GM12891 (cell line): ENCODE data around the gene PNRC1.

ENCODE experiments used
- DNase-seq: peaks from one replicate; pipeline ENCODE4 v3.0.0; 2011; ENCODE audit warnings: low spot score; ENCODE audit not compliant: insufficient read length
- FAIRE-seq: peaks from 2 replicates; lab custom pipeline; 2011; peaks lifted over from hg19 to GRCh38; lab: Jason Lieb, UNC
- PAX5 ChIP-seq: IDR thresholded peaks from 2 replicates; pipeline ENCODE4 v1.6.1; 2011; ENCODE audit warnings: low read length, moderate library complexity, mild to moderate bottlenecking; ENCODE audit not compliant: insufficient read depth, severe bottlenecking
- POLR2A ChIP-seq: IDR thresholded peaks from 2 replicates; pipeline ENCODE4 v1.6.1; 2011; ENCODE audit warnings: low read depth, low read length, control low read depth
- POLR2AphosphoS5 ChIP-seq: IDR thresholded peaks from 2 replicates; pipeline ENCODE4 v1.6.1; 2011; ENCODE audit warnings: low read depth, low read length, control low read depth
- POU2F2 ChIP-seq: IDR thresholded peaks from 2 replicates; pipeline ENCODE4 v1.6.1; 2011; ENCODE audit warnings: low read depth, mild to moderate bottlenecking, control low read depth, low read length, moderate library complexity
- SPI1 ChIP-seq: IDR thresholded peaks from 2 replicates; pipeline ENCODE4 v1.6.1; 2011; ENCODE audit warnings: low read depth, low read length, control low read depth
- TAF1 ChIP-seq: IDR thresholded peaks from 2 replicates; pipeline ENCODE4 v1.6.1; 2011; ENCODE audit warnings: low read depth, low read length, control low read depth

Gene PNRC1

GRCh38 chr6:89044328-89045010 is 36.1 kb upstream of the PNRC1 start:
- no peak for DNase-seq
- FAIRE-seq = no peak

GRCh38 chr6:89045011-89045387 is 35.6 kb upstream of the PNRC1 start:
- DNase-seq (no peak), FAIRE-seq (no peak)
- no peak for TF ChIP-seq PAX5
- peak; percentile 40; the same call in 1 of the 2 replicates for TF ChIP-seq SPI1

More at GRCh38 chr6:89044328-89045010, 36.1 kb upstream of the PNRC1 start:
- TF ChIP-seq POU2F2 = no peak

- FAIRE-seq (no peak), DNase-seq (no peak)
- TF ChIP-seq POLR2AphosphoS5 = no peak
- no peak for TF ChIP-seq POU2F2
- TF ChIP-seq PAX5 = no peak
- TF ChIP-seq SPI1 = no peak
- TF ChIP-seq POLR2A = no peak
- no peak for TF ChIP-seq TAF1
Measured at GRCh38 chr6:89045576-89045975, 35.0 kb upstream of the PNRC1 start.

GRCh38 chr6:89047473-89047872 is 33.1 kb upstream of the PNRC1 start:
- FAIRE-seq (no peak), DNase-seq (no peak)
- TF ChIP-seq POLR2A (no peak), SPI1 (no peak), PAX5 (no peak), TAF1 (no peak), POU2F2 (no peak), POLR2AphosphoS5 (no peak)

GRCh38 chr6:89048288-89048923 is 32.1 kb upstream of the PNRC1 start:
- DNase-seq (no peak), FAIRE-seq (no peak)
- TF ChIP-seq SPI1 (no peak), POU2F2 (no peak), TAF1 (no peak), POLR2AphosphoS5 (no peak), POLR2A (no peak), PAX5 (no peak)

GRCh38 chr6:89048985-89049384 is 31.6 kb upstream of the PNRC1 start:
- FAIRE-seq (no peak), DNase-seq (no peak)
- TF ChIP-seq POU2F2 (no peak), POLR2A (no peak), SPI1 (no peak), POLR2AphosphoS5 (no peak), PAX5 (no peak), TAF1 (no peak)

- no peak for FAIRE-seq
- no peak for DNase-seq
- TF ChIP-seq POU2F2 (no peak), PAX5 (no peak), SPI1 (no peak), POLR2AphosphoS5 (no peak), TAF1 (no peak), POLR2A (no peak)
Measured at GRCh38 chr6:89050155-89050554, 30.4 kb upstream of the PNRC1 start.

GRCh38 chr6:89050697-89051096 is 29.9 kb upstream of the PNRC1 start:
- DNase-seq = no peak
- no peak for FAIRE-seq

GRCh38 chr6:89051676-89052075 is 28.9 kb upstream of the PNRC1 start:
- no peak for DNase-seq
- FAIRE-seq = no peak
- no peak for TF ChIP-seq POLR2AphosphoS5
- TF ChIP-seq PAX5 = no peak
- no peak for TF ChIP-seq TAF1
- no peak for TF ChIP-seq SPI1
- TF ChIP-seq POLR2A = no peak
- TF ChIP-seq POU2F2 = no peak

More at GRCh38 chr6:89050697-89051096, 29.9 kb upstream of the PNRC1 start:
- TF ChIP-seq PAX5 (no peak), POLR2AphosphoS5 (no peak), TAF1 (no peak), POLR2A (no peak), POU2F2 (no peak)

GRCh38 chr6:89054208-89054607 is 26.3 kb upstream of the PNRC1 start:
- DNase-seq (no peak), FAIRE-seq (no peak)
- no peak for TF ChIP-seq SPI1
- no peak for TF ChIP-seq POLR2AphosphoS5
- no peak for TF ChIP-seq PAX5
- TF ChIP-seq POLR2A = no peak
- no peak for TF ChIP-seq POU2F2
- TF ChIP-seq TAF1 = no peak
